ENCODE results near the gene UBR7.
A peak's percentile ranks its signal among the peaks of the same experiment; 100 is the strongest.

- TF ChIP-seq POLR2A (IDR thresholded peaks at IDR 0.05; ENCODE audit: low read depth, low read length) = peak; percentile 78; the same call in 1 of the 2 replicates
- TF ChIP-seq POLR2AphosphoS5 (IDR thresholded peaks at IDR 0.05; ENCODE audit: low read depth, low read length) = peak; percentile 47; the same call in 1 of the 2 replicates
- TF ChIP-seq TAF1 (IDR thresholded peaks at IDR 0.05; ENCODE audit: borderline replicate concordance, low read depth, low read length) = 0 out of 2 replicates have a peak, but pooled peaks have one; percentile 20
Measured at GRCh38 chr14:93184391-93185348, 22.4 kb upstream of the UBR7 start, which contains the start of the genes LYSET and MOAP1.
